ENCODE data around the gene PITX1.

The PITX1 gene

DNA sequence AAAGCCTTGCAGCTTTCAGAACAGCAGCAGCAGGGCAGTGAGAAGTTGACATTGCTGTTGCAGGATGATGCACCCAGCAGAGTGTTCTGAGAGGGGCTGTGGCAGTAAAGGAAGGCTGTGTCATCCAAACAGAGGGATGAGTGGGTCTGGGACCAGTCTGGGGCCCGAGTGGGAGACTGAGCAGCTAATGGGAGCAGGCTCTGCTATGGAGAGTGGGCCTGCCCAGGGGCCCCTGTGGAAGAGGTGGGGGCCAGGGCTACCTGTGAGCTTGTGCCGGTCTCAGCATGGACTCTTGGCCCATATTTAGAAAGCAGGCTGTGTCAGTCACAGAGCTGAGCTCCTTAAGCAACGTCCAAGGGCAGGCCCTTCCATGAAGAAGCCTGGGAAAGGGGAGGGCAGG lies 26.0 kb upstream of the PITX1 start (continued):
- TF ChIP-seq ZNF8 (CRISPR knock-in tag; IDR thresholded peaks at IDR 0.05) (no peak), BACH2 (CRISPR knock-in tag; IDR thresholded peaks at IDR 0.05; ENCODE audit: borderline replicate concordance) (no peak), ARNTL (CRISPR knock-in tag; IDR thresholded peaks at IDR 0.05; ENCODE audit: borderline replicate concordance, low read depth) (no peak), RARB (CRISPR knock-in tag; IDR thresholded peaks at IDR 0.05) (no peak), TCF4 (CRISPR knock-in tag; IDR thresholded peaks at IDR 0.05; ENCODE audit: borderline replicate concordance) (no peak), OSR1 (CRISPR knock-in tag; IDR thresholded peaks at IDR 0.05) (no peak)
- TF ChIP-seq, protein P1, sequence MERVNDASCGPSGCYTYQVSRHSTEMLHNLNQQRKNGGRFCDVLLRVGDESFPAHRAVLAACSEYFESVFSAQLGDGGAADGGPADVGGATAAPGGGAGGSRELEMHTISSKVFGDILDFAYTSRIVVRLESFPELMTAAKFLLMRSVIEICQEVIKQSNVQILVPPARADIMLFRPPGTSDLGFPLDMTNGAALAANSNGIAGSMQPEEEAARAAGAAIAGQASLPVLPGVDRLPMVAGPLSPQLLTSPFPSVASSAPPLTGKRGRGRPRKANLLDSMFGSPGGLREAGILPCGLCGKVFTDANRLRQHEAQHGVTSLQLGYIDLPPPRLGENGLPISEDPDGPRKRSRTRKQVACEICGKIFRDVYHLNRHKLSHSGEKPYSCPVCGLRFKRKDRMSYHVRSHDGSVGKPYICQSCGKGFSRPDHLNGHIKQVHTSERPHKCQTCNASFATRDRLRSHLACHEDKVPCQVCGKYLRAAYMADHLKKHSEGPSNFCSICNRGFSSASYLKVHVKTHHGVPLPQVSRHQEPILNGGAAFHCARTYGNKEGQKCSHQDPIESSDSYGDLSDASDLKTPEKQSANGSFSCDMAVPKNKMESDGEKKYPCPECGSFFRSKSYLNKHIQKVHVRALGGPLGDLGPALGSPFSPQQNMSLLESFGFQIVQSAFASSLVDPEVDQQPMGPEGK (CRISPR knock-in tag; IDR thresholded peaks at IDR 0.05; ENCODE audit: borderline replicate concordance) = no peak

DNA sequence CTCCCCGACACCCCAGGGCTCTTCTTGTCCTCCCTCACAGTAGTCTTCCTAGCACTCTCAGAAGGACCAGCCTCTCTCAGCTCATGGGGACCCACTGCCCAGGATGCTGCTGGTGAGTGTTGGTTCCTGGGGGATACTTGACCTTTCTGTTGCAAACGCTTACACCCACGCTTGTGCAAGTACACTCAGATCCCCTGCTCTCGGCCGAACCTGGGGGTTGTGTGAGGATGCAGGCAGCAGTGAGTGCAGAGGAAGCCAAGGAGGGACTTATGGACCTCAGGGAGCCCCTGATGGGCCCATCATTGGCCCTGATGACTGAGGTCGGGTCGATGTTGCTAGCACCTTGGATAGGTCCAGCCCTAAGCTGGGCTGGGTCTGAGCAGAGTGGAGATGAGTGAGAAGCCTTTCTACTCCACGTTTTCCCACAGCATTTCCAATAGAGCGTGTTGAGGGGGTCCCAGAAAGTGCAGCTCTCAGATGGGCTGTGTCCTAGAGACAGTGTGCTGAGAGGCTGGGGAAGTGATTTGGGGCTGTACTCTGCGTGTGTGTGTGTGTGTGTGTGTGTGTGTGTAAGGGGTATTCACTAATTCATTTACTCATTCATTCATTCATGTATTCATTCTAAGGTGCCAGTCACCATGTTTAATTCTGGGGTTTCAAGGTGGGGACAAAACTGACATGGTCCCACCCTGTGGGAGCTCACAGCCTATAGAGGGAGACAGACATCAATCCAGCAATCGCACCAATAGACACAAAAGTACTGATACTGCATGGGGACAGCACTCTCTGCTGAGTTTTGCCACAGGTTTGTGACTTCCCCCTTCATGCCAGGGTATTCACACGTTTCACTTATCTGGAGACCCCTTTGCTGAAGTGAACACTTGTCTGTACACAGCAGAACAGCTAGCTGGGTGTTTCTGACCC lies 25.2 kb upstream of the PITX1 start:
- no peak for ATAC-seq

DNA sequence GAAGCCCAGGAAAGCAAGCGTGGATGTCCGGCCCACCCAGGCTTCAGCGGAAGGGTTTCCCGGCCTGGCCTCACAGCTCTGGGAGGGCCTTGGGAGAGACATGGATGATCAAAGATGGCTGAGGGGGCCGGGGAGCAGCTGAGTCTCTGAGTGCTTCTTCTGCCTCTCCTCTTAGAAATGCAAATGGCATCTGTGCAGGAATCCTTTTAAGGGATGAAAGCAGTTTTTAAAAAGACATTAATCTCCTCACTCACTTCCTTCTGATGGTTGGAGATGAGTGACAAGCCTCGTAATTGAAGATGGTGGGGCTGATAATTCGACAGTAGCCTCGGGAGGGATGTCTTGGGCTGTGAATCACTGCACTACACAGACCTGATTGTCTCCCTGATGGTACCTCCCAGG lies 24.3 kb upstream of the PITX1 start:
- ATAC-seq = no peak
- TF ChIP-seq, protein P1 (CRISPR knock-in tag; IDR thresholded peaks at IDR 0.05; ENCODE audit: borderline replicate concordance) = no peak
- TF ChIP-seq, protein P2, sequence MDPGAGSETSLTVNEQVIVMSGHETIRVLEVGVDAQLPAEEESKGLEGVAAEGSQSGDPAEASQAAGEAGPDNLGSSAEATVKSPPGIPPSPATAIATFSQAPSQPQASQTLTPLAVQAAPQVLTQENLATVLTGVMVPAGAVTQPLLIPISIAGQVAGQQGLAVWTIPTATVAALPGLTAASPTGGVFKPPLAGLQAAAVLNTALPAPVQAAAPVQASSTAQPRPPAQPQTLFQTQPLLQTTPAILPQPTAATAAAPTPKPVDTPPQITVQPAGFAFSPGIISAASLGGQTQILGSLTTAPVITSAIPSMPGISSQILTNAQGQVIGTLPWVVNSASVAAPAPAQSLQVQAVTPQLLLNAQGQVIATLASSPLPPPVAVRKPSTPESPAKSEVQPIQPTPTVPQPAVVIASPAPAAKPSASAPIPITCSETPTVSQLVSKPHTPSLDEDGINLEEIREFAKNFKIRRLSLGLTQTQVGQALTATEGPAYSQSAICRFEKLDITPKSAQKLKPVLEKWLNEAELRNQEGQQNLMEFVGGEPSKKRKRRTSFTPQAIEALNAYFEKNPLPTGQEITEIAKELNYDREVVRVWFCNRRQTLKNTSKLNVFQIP (CRISPR knock-in tag; IDR thresholded peaks at IDR 0.05; ENCODE audit: borderline replicate concordance, low read depth) = no peak
- TF ChIP-seq PPARA (CRISPR knock-in tag; IDR thresholded peaks at IDR 0.05; ENCODE audit: borderline replicate concordance) = no peak
- no peak for TF ChIP-seq TOX (CRISPR knock-in tag; IDR thresholded peaks at IDR 0.05; ENCODE audit: borderline replicate concordance)
- TF ChIP-seq, protein P3, sequence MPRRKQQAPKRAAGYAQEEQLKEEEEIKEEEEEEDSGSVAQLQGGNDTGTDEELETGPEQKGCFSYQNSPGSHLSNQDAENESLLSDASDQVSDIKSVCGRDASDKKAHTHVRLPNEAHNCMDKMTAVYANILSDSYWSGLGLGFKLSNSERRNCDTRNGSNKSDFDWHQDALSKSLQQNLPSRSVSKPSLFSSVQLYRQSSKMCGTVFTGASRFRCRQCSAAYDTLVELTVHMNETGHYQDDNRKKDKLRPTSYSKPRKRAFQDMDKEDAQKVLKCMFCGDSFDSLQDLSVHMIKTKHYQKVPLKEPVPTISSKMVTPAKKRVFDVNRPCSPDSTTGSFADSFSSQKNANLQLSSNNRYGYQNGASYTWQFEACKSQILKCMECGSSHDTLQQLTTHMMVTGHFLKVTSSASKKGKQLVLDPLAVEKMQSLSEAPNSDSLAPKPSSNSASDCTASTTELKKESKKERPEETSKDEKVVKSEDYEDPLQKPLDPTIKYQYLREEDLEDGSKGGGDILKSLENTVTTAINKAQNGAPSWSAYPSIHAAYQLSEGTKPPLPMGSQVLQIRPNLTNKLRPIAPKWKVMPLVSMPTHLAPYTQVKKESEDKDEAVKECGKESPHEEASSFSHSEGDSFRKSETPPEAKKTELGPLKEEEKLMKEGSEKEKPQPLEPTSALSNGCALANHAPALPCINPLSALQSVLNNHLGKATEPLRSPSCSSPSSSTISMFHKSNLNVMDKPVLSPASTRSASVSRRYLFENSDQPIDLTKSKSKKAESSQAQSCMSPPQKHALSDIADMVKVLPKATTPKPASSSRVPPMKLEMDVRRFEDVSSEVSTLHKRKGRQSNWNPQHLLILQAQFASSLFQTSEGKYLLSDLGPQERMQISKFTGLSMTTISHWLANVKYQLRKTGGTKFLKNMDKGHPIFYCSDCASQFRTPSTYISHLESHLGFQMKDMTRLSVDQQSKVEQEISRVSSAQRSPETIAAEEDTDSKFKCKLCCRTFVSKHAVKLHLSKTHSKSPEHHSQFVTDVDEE (CRISPR knock-in tag; IDR thresholded peaks at IDR 0.05) = no peak
- no peak for TF ChIP-seq ZNF70 (CRISPR knock-in tag; IDR thresholded peaks at IDR 0.05)
- TF ChIP-seq ZNF8 (CRISPR knock-in tag; IDR thresholded peaks at IDR 0.05) = no peak
- no peak for TF ChIP-seq ZFP30 (CRISPR knock-in tag; IDR thresholded peaks at IDR 0.05)
- no peak for TF ChIP-seq RARB (CRISPR knock-in tag; IDR thresholded peaks at IDR 0.05)

More for the DNA sequence above, 25.2 kb upstream of the PITX1 start:
- TF ChIP-seq TOX (CRISPR knock-in tag; IDR thresholded peaks at IDR 0.05; ENCODE audit: borderline replicate concordance) = no peak
- TF ChIP-seq ZFP30 (CRISPR knock-in tag; IDR thresholded peaks at IDR 0.05) = no peak
- TF ChIP-seq, protein P4, sequence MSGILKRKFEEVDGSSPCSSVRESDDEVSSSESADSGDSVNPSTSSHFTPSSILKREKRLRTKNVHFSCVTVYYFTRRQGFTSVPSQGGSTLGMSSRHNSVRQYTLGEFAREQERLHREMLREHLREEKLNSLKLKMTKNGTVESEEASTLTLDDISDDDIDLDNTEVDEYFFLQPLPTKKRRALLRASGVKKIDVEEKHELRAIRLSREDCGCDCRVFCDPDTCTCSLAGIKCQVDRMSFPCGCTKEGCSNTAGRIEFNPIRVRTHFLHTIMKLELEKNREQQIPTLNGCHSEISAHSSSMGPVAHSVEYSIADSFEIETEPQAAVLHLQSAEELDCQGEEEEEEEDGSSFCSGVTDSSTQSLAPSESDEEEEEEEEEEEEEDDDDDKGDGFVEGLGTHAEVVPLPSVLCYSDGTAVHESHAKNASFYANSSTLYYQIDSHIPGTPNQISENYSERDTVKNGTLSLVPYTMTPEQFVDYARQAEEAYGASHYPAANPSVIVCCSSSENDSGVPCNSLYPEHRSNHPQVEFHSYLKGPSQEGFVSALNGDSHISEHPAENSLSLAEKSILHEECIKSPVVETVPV (CRISPR knock-in tag; IDR thresholded peaks at IDR 0.05) = no peak
- no peak for TF ChIP-seq PPARA (CRISPR knock-in tag; IDR thresholded peaks at IDR 0.05; ENCODE audit: borderline replicate concordance)
- no peak for TF ChIP-seq ZNF8 (CRISPR knock-in tag; IDR thresholded peaks at IDR 0.05)
- no peak for TF ChIP-seq ZC3H10 (CRISPR knock-in tag; IDR thresholded peaks at IDR 0.05)
- TF ChIP-seq, protein P1 (CRISPR knock-in tag; IDR thresholded peaks at IDR 0.05; ENCODE audit: borderline replicate concordance) = no peak
- no peak for TF ChIP-seq TCF4 (CRISPR knock-in tag; IDR thresholded peaks at IDR 0.05; ENCODE audit: borderline replicate concordance)
- no peak for TF ChIP-seq GLIS3 (CRISPR knock-in tag; IDR thresholded peaks at IDR 0.05)
- TF ChIP-seq ZNF565 (CRISPR knock-in tag; conservative IDR thresholded peaks at IDR 0.05; ENCODE audit: low read depth) = no peak
- no peak for TF ChIP-seq ARNTL (CRISPR knock-in tag; IDR thresholded peaks at IDR 0.05; ENCODE audit: borderline replicate concordance, low read depth)
- no peak for TF ChIP-seq SNAI2 (CRISPR knock-in tag; IDR thresholded peaks at IDR 0.05)
- no peak for TF ChIP-seq ESRRG (CRISPR knock-in tag; IDR thresholded peaks at IDR 0.05)
- no peak for TF ChIP-seq ZFP3 (CRISPR knock-in tag; IDR thresholded peaks at IDR 0.05)
- TF ChIP-seq ZNF70 (CRISPR knock-in tag; IDR thresholded peaks at IDR 0.05) = no peak
- TF ChIP-seq OSR1 (CRISPR knock-in tag; IDR thresholded peaks at IDR 0.05) = no peak
- TF ChIP-seq, protein P2 (CRISPR knock-in tag; IDR thresholded peaks at IDR 0.05; ENCODE audit: borderline replicate concordance, low read depth) = no peak
- TF ChIP-seq BACH2 (CRISPR knock-in tag; IDR thresholded peaks at IDR 0.05; ENCODE audit: borderline replicate concordance) = no peak
